CD4-positive, alpha-beta T cell treated with Interleukin-1 beta for 1 hour (primary cell): ENCODE data around the gene C9orf50.

Experiments used
- DNase-seq, 2 donors: peaks; one replicate each; pipeline ENCODE4 v3.0.0-alpha.2; 2020 to 2022

Gene C9orf50

GRCh38 chr9:129586685-129587084, 34.2 kb downstream of the C9orf50 start:
- DNase-seq, result peak in 1 of 2 donors; percentile 46

GRCh38 chr9:129586245-129586644, 34.7 kb downstream of the C9orf50 start:
- no peak for DNase-seq

GRCh38 chr9:129585352-129585751, 35.5 kb downstream of the C9orf50 start:
- no peak for DNase-seq

GRCh38 chr9:129584136-129584535, 36.8 kb downstream of the C9orf50 start:
- peak; percentile 77 to 81 for DNase-seq

- no peak for DNase-seq
Observed at GRCh38 chr9:129583308-129584038, 37.4 kb downstream of the C9orf50 start.

- no peak for DNase-seq
Observed at GRCh38 chr9:129582855-129583254, 38.0 kb downstream of the C9orf50 start.

- no peak for DNase-seq
Observed at GRCh38 chr9:129581505-129582189, 39.3 kb downstream of the C9orf50 start.

- DNase-seq, result peak; percentile 24 to 43
Observed at GRCh38 chr9:129580211-129580915, 40.5 kb downstream of the C9orf50 start.

GRCh38 chr9:129579294-129579693, 41.6 kb downstream of the C9orf50 start:
- DNase-seq, result no peak

- no peak for DNase-seq
Observed at GRCh38 chr9:129576546-129577543, 44.1 kb downstream of the C9orf50 start.

- DNase-seq, result no peak
Observed at GRCh38 chr9:129575818-129576217, 45.1 kb downstream of the C9orf50 start.

GRCh38 chr9:129574911-129575585, 45.9 kb downstream of the C9orf50 start:
- DNase-seq, result no peak

- DNase-seq, result no peak
Observed at GRCh38 chr9:129573977-129574376, 46.9 kb downstream of the C9orf50 start.

- DNase-seq, result no peak
Observed at GRCh38 chr9:129572517-129572916, 48.4 kb downstream of the C9orf50 start.

- no peak for DNase-seq
Observed at GRCh38 chr9:129572052-129572425, 48.9 kb downstream of the C9orf50 start.

GRCh38 chr9:129571298-129572051, 49.4 kb downstream of the C9orf50 start:
- DNase-seq, result no peak

- peak in 1 of 2 donors; percentile 13 for DNase-seq
Observed at GRCh38 chr9:129570450-129571297, 50.2 kb downstream of the C9orf50 start.

GRCh38 chr9:129569502-129570449, 51.1 kb downstream of the C9orf50 start:
- no peak for DNase-seq
